ENCODE results near the gene SERPINB10.

The SERPINB10 gene

GRCh38 chr18:63949068-63949737, 41.4 kb downstream of the SERPINB10 start, which contains the start of gene HMSD:
Gene HMSD (plus strand): TSS chr18:63949301. CDS start chr18:63953456, 4,155 bp downstream.
- DNase-seq (ENCODE audit: low spot score), result peak; percentile 38

GRCh38 chr18:63951302-63951705, 43.5 kb downstream of the SERPINB10 start:
- DNase-seq (ENCODE audit: low spot score), result no peak

- DNase-seq (ENCODE audit: low spot score), result no peak
Measured at GRCh38 chr18:63953811-63954210, 46.1 kb downstream of the SERPINB10 start.

GRCh38 chr18:63956755-63957154, 49.0 kb downstream of the SERPINB10 start:
- DNase-seq (ENCODE audit: low spot score), result no peak

GRCh38 chr18:63960891-63961290, 53.1 kb downstream of the SERPINB10 start:
- DNase-seq (ENCODE audit: low spot score), result no peak

GRCh38 chr18:63961435-63961980, 53.8 kb downstream of the SERPINB10 start:
- no peak for DNase-seq (ENCODE audit: low spot score)

- no peak for DNase-seq (ENCODE audit: low spot score)
Measured at GRCh38 chr18:63962137-63962536, 54.4 kb downstream of the SERPINB10 start.

- DNase-seq (ENCODE audit: low spot score), result peak; percentile 61
Measured at GRCh38 chr18:63963615-63964256, 56.0 kb downstream of the SERPINB10 start.

GRCh38 chr18:63964908-63965307, 57.1 kb downstream of the SERPINB10 start:
- DNase-seq (ENCODE audit: low spot score), result no peak

GRCh38 chr18:63965716-63966330, 58.1 kb downstream of the SERPINB10 start:
- no peak for DNase-seq (ENCODE audit: low spot score)

GRCh38 chr18:63969942-63970808, 62.4 kb downstream of the SERPINB10 start, which contains the start of gene SERPINB8:
Gene SERPINB8 (plus strand): TSS chr18:63970081. CDS start chr18:63978309, 8,228 bp downstream.
- DNase-seq (ENCODE audit: low spot score), result peak; percentile 77

- no peak for DNase-seq (ENCODE audit: low spot score)
Measured at GRCh38 chr18:63970809-63971205, 63.0 kb downstream of the SERPINB10 start.

GRCh38 chr18:63971320-63972001, 63.7 kb downstream of the SERPINB10 start:
- DNase-seq (ENCODE audit: low spot score), result no peak

GRCh38 chr18:63972002-63972376, 64.2 kb downstream of the SERPINB10 start:
- no peak for DNase-seq (ENCODE audit: low spot score)

GRCh38 chr18:63974991-63975390, 67.2 kb downstream of the SERPINB10 start:
- peak; percentile 20 for DNase-seq (ENCODE audit: low spot score)

- DNase-seq (ENCODE audit: low spot score), result no peak
Measured at GRCh38 chr18:63975628-63976027, 67.9 kb downstream of the SERPINB10 start.

GRCh38 chr18:63977040-63977439, 69.3 kb downstream of the SERPINB10 start:
- DNase-seq (ENCODE audit: low spot score), result no peak

GRCh38 chr18:63979409-63979920, 71.7 kb downstream of the SERPINB10 start:
- peak; percentile 31 for DNase-seq (ENCODE audit: low spot score)

- DNase-seq (ENCODE audit: low spot score), result no peak
Measured at GRCh38 chr18:63980027-63980426, 72.3 kb downstream of the SERPINB10 start.

- no peak for DNase-seq (ENCODE audit: low spot score)
Measured at GRCh38 chr18:63980896-63981460, 73.2 kb downstream of the SERPINB10 start.

- no peak for DNase-seq (ENCODE audit: low spot score)
Measured at GRCh38 chr18:63981719-63982118, 74.0 kb downstream of the SERPINB10 start.
